ENCODE results near the gene FARP1. TPM values are rescaled to one million over a fixed set of nuclear protein-coding genes. Genes with fewer than 3 reads are reported as not detected.

The FARP1 gene
- total and polyA plus RNA-seq, 2 of the 13 experiments (the other 11 are each of a cell fraction or from before 2014, with no cell fraction given) = 70.6 to 126 TPM

GRCh38 chr13:98111168-98112098 lies 31.5 kb upstream of the FARP1 start (continued):
- TF ChIP-seq ZNF550 (CRISPR knock-in tag; IDR thresholded peaks at IDR 0.05; ENCODE audit: borderline replicate concordance) = no peak
- TF ChIP-seq POLR2AphosphoS2 (IDR thresholded peaks at IDR 0.05; ENCODE audit: low read depth, low read length) = no peak
- no peak for TF ChIP-seq FOXP1 (IDR thresholded peaks at IDR 0.05)
- 0 out of 2 replicates have a peak, but pooled peaks have one; percentile 17 for TF ChIP-seq FOXP1 (CRISPR knock-in tag; IDR thresholded peaks at IDR 0.05)
- no peak for TF ChIP-seq ATF1 (CRISPR knock-in tag; IDR thresholded peaks at IDR 0.05)
- TF ChIP-seq ZFY (CRISPR knock-in tag; IDR thresholded peaks at IDR 0.05) = 0 out of 2 replicates have a peak, but pooled peaks have one; percentile 22
- no peak for TF ChIP-seq ZSCAN22 (CRISPR knock-in tag; IDR thresholded peaks at IDR 0.05)
- 0 out of 2 replicates have a peak, but pooled peaks have one; percentile 21 for TF ChIP-seq PAXIP1 (CRISPR knock-in tag; conservative IDR thresholded peaks at IDR 0.05)
- no peak for TF ChIP-seq HMGXB4 (CRISPR knock-in tag; IDR thresholded peaks at IDR 0.05; ENCODE audit: borderline replicate concordance in 1 of 2, low read depth in 1 of 2)
- TF ChIP-seq MTA1 (CRISPR knock-in tag; IDR thresholded peaks at IDR 0.05; ENCODE audit: borderline replicate concordance) = peak; percentile 14; the same call in 1 of the 2 replicates
- peak; percentile 65; the same call in 1 of the 2 replicates for TF ChIP-seq ZNF263 (CRISPR knock-in tag; IDR thresholded peaks at IDR 0.05)
- TF ChIP-seq ARID5B (CRISPR knock-in tag; IDR thresholded peaks at IDR 0.05) = peak; percentile 19; the same call in 1 of the 2 replicates
- no peak for TF ChIP-seq KDM3A (CRISPR knock-in tag; IDR thresholded peaks at IDR 0.05; ENCODE audit: low read depth)
- TF ChIP-seq MTA3 (CRISPR knock-in tag; IDR thresholded peaks at IDR 0.05) = no peak
- TF ChIP-seq ZBTB49 (CRISPR knock-in tag; IDR thresholded peaks at IDR 0.05; ENCODE audit: borderline replicate concordance) = no peak
- no peak for TF ChIP-seq ZNF781 (CRISPR knock-in tag; IDR thresholded peaks at IDR 0.05; ENCODE audit: borderline replicate concordance, not compliant biosample characterization)

All from HepG2 (cell line).